GM12878 (cell line): ENCODE data around the gene PRR5L. TPM values are rescaled to one million over a fixed set of nuclear protein-coding genes. Genes with fewer than 3 reads are reported as not detected.

Experiments
- ATF2 ChIP-seq: IDR thresholded peaks from 2 replicates; pipeline ENCODE4 v1.6.1; 2012; ENCODE audit warnings: low read length, inconsistent platforms
- BACH1 ChIP-seq: fragments of 450-650 bp; IDR thresholded peaks from 2 replicates; pipeline ENCODE4 v1.6.1; 2017; ENCODE audit warnings: mild to moderate bottlenecking, borderline replicate concordance
- BCL3 ChIP-seq: IDR thresholded peaks from 2 replicates; pipeline ENCODE4 v1.6.1; 2011; ENCODE audit warnings: borderline replicate concordance, low read depth, mild to moderate bottlenecking, moderate library complexity, low read length; ENCODE audit not compliant: insufficient read depth, poor library complexity, severe bottlenecking
- CBX5 ChIP-seq: sonication (generic); IDR thresholded peaks from 2 replicates; pipeline ENCODE4 v1.6.1; 2016; ENCODE audit warnings: low read depth, moderate library complexity, mild to moderate bottlenecking, inconsistent platforms
- CTCF ChIP-seq, 3 experiments: IDR thresholded peaks in 2 of 3; conservative IDR thresholded peaks in 1 of 3; 2 replicates each; pipeline ENCODE4 v1.5.1; 2011; ENCODE audit warnings: low read depth in 3 of 3, low read length in 3 of 3, mild to moderate bottlenecking in 3 of 3, control low read depth in 2 of 3, moderate library complexity in 2 of 3, inconsistent platforms in 1 of 3, mixed read lengths in 1 of 3; ENCODE audit not compliant: control insufficient read depth in 2 of 3, insufficient read depth in 1 of 3; ENCODE audit errors: extremely low read depth in 1 of 3
- EP300 ChIP-seq, 2 experiments: fragments of 150-350 bp in 1 of 2; IDR thresholded peaks; 2 replicates each; pipeline ENCODE4 v1.6.1; 2011 to 2012; ENCODE audit warnings: low read depth in 2 of 2, low read length in 2 of 2, borderline replicate concordance in 1 of 2, improper control_type of control experiment in 1 of 2, inconsistent platforms in 1 of 2; ENCODE audit not compliant: control insufficient read depth in 1 of 2
- ETV6 ChIP-seq, 2 experiments: fragments of 450-650 bp in 1 of 2; IDR thresholded peaks in 1 of 2; conservative IDR thresholded peaks in 1 of 2; 2 replicates each; pipeline ENCODE4 v1.6.1; 2014; ENCODE audit warnings: antibody characterized with exemption in 1 of 2, borderline replicate concordance in 1 of 2, low read depth in 1 of 2, mild to moderate bottlenecking in 1 of 2, moderate library complexity in 1 of 2
- IKZF1 ChIP-seq: fragments of 450-650 bp; conservative IDR thresholded peaks from 2 replicates; pipeline ENCODE4 v1.6.1; 2017; ENCODE audit warnings: antibody characterized with exemption, mild to moderate bottlenecking
- JUND ChIP-seq: IDR thresholded peaks from 2 replicates; pipeline ENCODE4 v1.6.1; 2012; ENCODE audit warnings: low read depth, mild to moderate bottlenecking, low read length, improper control_type of control experiment, moderate library complexity
- MEF2A ChIP-seq: IDR thresholded peaks from 2 replicates; pipeline ENCODE4 v1.6.1; 2011; ENCODE audit warnings: low read depth, mild to moderate bottlenecking, low read length, moderate library complexity; ENCODE audit not compliant: insufficient read depth
- NBN ChIP-seq: fragments of 450-650 bp; IDR thresholded peaks from 2 replicates; pipeline ENCODE4 v1.6.1; 2016
- NFIC ChIP-seq: IDR thresholded peaks from 2 replicates; pipeline ENCODE4 v1.6.1; 2012; ENCODE audit warnings: low read depth, mild to moderate bottlenecking, inconsistent platforms, low read length, moderate library complexity
- POLR2AphosphoS2 ChIP-seq: IDR thresholded peaks from 2 replicates; pipeline ENCODE4 v1.6.1; 2011; ENCODE audit warnings: low read depth, mild to moderate bottlenecking, low read length, improper control_type of control experiment, moderate library complexity
- POLR2AphosphoS5 ChIP-seq: IDR thresholded peaks from 2 replicates; pipeline ENCODE4 v1.6.1; 2011; ENCODE audit warnings: mild to moderate bottlenecking, low read length, inconsistent platforms
- RCOR1 ChIP-seq: conservative IDR thresholded peaks from 2 replicates; pipeline ENCODE4 v1.6.1; 2012; ENCODE audit warnings: low read depth, low read length, improper control_type of control experiment
- REST ChIP-seq: IDR thresholded peaks from 2 replicates; pipeline ENCODE4 v1.6.1; 2012; ENCODE audit warnings: mild to moderate bottlenecking, low read depth, low read length
- STAT3 ChIP-seq: IDR thresholded peaks from 2 replicates; pipeline ENCODE4 v1.6.1; 2011; ENCODE audit warnings: low read depth, low read length, improper control_type of control experiment
- SUZ12 ChIP-seq: fragments of 200-600 bp; sonication (generic); IDR thresholded peaks from one replicate; pipeline ENCODE4 v1.6.1; 2018; ENCODE audit warnings: antibody characterized with exemption, mild to moderate bottlenecking; ENCODE audit not compliant: unreplicated experiment
- ZNF217 ChIP-seq: fragments of 450-650 bp; IDR thresholded peaks from 2 replicates; pipeline ENCODE4 v1.6.1; 2017; ENCODE audit warnings: antibody characterized with exemption, mild to moderate bottlenecking
- ZNF24 ChIP-seq: fragments of 450-650 bp; IDR thresholded peaks from 2 replicates; pipeline ENCODE4 v1.6.1; 2017; ENCODE audit warnings: antibody characterized with exemption, mild to moderate bottlenecking
- ZNF274 ChIP-seq: IDR thresholded peaks from one replicate; pipeline ENCODE4 v1.8.0; 2011; ENCODE audit not compliant: insufficient read length, insufficient read depth
- polyA plus RNA-seq, 11 experiments: library from polyadenylated mRNA; depleted of rRNA in 4 of 11; unstranded in 6 of 11; stranded (reverse) in 5 of 11; fragments of >200 nt; fragmentation: Nextera tagmentation in 4 of 11; fragmentation: Illumina TruSeq in 1 of 11; extraction: Ambion mirVana in 4 of 11; extraction: Trizol in 1 of 11; gene quantifications; 1 replicate in 1 of 11; 2 replicates in 10 of 11; pipeline versions ENCODE4 v1.2.1 to v1.2.3, GENCODE V29; 2011 to 2016; ENCODE audit warnings: inconsistent platforms in 2 of 11, missing spikeins in 2 of 11, low read depth in 1 of 11
- total RNA-seq, 4 experiments: library from RNA; depleted of rRNA in 3 of 4; stranded (reverse); fragments of >200 nt in 3 of 4; fragmentation: Illumina TruSeq in 1 of 4; extraction: Trizol in 1 of 4; gene quantifications; 2 replicates each; pipeline versions ENCODE4 v1.2.1 to v1.2.3, GENCODE V29; 2013 to 2021

Gene PRR5L
- total and polyA plus RNA-seq, 10 of the 15 experiments (the other 5 are each of a cell fraction or from before 2014, with no cell fraction given) = 0.11 to 4.2 (median 0.67) TPM; not detected in 1

GRCh38 chr11:36292311-36292722, 3.8 kb upstream of the PRR5L start (continued):
- TF ChIP-seq CBX5 (no peak), POLR2AphosphoS5 (no peak), ETV6 (conservative IDR thresholded peaks at IDR 0.05 in 1 of 2, IDR thresholded peaks at IDR 0.05 in 1 of 2; ENCODE audit: borderline replicate concordance in 1 of 2, low read depth in 1 of 2) (no peak), MEF2A (no peak), BACH1 (no peak), REST (no peak), ZNF24 (no peak), JUND (no peak), NFIC (no peak), POLR2AphosphoS2 (no peak), ZNF274 (no peak), CTCF (IDR thresholded peaks at IDR 0.05 in 2 of 3, conservative IDR thresholded peaks at IDR 0.05 in 1 of 3; ENCODE audit: control insufficient read depth in 2 of 3, extremely low read depth in 1 of 3, insufficient read depth in 1 of 3, low read depth in 3 of 3, low read length in 3 of 3) (peak; percentile 44 to 71 (median 64); a peak in 5 of 6 replicates), ATF2 (no peak), EP300 (IDR thresholded peaks at IDR 0.05; ENCODE audit: borderline replicate concordance in 1 of 2, control insufficient read depth in 1 of 2, low read depth in 2 of 2, low read length in 2 of 2) (no peak), ZNF217 (peak; percentile 86; the same call in 1 of the 2 replicates), IKZF1 (peak; percentile 27; the same call in 1 of the 2 replicates), NBN (no peak), SUZ12 (no peak), STAT3 (0 out of 2 replicates have a peak, but pooled peaks have one; percentile 60), BCL3 (no peak), RCOR1 (0 out of 2 replicates have a peak, but pooled peaks have one; percentile 84)
